ENCODE data around the gene PSTPIP2.

GRCh38 chr18:45945669-45946068 lies 126.4 kb downstream of the PSTPIP2 start:
- TF ChIP-seq CTCF (conservative IDR thresholded peaks at IDR 0.05; ENCODE audit: low read depth, low read length): no peak
- TF ChIP-seq POLR2A (IDR thresholded peaks at IDR 0.05; ENCODE audit: low read depth, low read length): no peak
- TF ChIP-seq FOS (IDR thresholded peaks at IDR 0.05; ENCODE audit: low read depth, low read length): no peak
- no peak for TF ChIP-seq RCOR1 (IDR thresholded peaks at IDR 0.05; ENCODE audit: insufficient replicate concordance, low read length)
- no peak for TF ChIP-seq MAZ (IDR thresholded peaks at IDR 0.05; ENCODE audit: borderline replicate concordance, low read depth, low read length)
- no peak for TF ChIP-seq CEBPB (IDR thresholded peaks at IDR 0.05; ENCODE audit: low read depth, low read length)
- no peak for TF ChIP-seq BHLHE40 (IDR thresholded peaks at IDR 0.05; ENCODE audit: low read depth, low read length)
- TF ChIP-seq RAD21 (IDR thresholded peaks at IDR 0.05; ENCODE audit: low read length): no peak
- no peak for TF ChIP-seq MXI1 (IDR thresholded peaks at IDR 0.05; ENCODE audit: borderline replicate concordance, low read depth, low read length)

All from IMR-90 (cell line).